Erythroblast (primary cell): ENCODE measurements around the gene RAB30.

ENCODE experiments used
- DNase-seq, 2 experiments: peaks; one replicate each; lab custom pipeline; 2025; lab: John Stamatoyannopoulos, UW
- GATA1 ChIP-seq: IDR thresholded peaks from 2 replicates; pipeline ENCODE4 v1.6.1; 2011; ENCODE audit warnings: low read depth, mild to moderate bottlenecking, control low read depth, low read length, moderate library complexity
- POLR2A ChIP-seq: IDR thresholded peaks from 2 replicates; pipeline ENCODE4 v1.6.1; 2011; ENCODE audit warnings: mild to moderate bottlenecking, low read length

RAB30 gene

DNA sequence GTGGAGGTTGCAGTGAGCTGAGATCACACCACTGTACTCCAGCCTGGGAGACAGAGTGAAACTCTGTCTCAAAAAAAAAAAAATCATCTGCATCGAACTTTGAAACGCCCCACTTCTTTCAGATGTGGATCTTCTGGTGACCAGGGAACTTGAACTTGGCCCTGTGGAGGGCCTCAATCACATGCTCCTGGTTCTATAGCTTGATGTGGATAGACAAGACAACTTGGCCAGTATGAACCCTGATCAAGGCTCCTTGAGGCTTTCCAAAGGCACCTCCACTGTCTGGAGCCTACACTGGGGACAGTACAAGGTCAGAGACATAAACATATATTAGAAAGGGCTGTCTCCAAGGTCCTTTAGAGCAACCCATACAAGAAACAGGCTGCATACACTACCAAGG lies 30.6 kb downstream of the RAB30 start:
- DNase-seq, result no peak
- no peak for TF ChIP-seq GATA1

DNA sequence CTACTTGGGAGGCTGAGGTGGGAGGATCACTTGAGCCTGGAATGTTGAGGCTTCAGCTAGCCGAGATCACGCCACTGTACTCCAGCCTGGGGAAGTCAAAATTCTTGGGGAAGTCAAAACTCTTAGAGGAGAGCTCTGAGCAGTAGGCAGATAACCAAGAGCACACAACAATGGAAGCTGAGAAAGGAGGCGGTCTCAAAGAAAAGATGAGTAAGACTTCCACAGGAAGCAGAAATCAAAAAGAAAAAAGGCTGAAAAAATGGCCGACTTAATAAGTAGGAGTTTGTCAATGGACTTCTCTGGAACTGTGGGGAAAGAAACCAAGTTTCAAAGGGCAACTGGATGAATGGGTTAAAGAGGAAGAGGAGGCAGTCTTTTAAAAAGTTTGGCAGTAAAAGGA lies 32.1 kb downstream of the RAB30 start:
- TF ChIP-seq POLR2A (no peak), GATA1 (no peak)
- no peak for DNase-seq

GRCh38 chr11:83037877-83038276 lies 33.8 kb downstream of the RAB30 start:
- TF ChIP-seq GATA1 (no peak), POLR2A (no peak)
- DNase-seq, result no peak

DNA sequence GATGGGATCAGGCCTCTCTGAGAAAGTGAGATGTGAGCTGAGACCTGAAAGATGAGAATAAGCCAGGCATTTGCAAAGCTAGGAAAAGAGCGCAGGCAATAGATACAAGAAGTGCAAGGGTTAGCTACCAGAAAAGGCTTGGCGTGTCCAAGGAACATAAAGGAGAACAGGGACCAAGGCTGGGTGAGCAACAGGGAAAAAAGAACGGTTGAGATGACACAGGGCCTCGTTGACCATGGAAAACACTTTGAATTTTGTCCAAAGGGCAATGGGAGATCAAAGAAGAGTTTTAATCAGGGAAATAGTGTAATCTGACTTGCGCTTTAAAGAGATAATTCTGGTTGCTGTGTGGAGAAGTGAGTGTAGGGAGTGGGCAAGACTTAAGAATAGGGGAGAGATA lies 35.0 kb downstream of the RAB30 start:
- TF ChIP-seq POLR2A, result no peak
- no peak for DNase-seq

GRCh38 chr11:83035070-83035854 lies 36.4 kb downstream of the RAB30 start:
- DNase-seq, result no peak

GRCh38 chr11:83034673-83035014 lies 37.1 kb downstream of the RAB30 start:
- no peak for DNase-seq

More at GRCh38 chr11:83035070-83035854, 36.4 kb downstream of the RAB30 start:
- TF ChIP-seq GATA1, result no peak
- no peak for TF ChIP-seq POLR2A

DNA sequence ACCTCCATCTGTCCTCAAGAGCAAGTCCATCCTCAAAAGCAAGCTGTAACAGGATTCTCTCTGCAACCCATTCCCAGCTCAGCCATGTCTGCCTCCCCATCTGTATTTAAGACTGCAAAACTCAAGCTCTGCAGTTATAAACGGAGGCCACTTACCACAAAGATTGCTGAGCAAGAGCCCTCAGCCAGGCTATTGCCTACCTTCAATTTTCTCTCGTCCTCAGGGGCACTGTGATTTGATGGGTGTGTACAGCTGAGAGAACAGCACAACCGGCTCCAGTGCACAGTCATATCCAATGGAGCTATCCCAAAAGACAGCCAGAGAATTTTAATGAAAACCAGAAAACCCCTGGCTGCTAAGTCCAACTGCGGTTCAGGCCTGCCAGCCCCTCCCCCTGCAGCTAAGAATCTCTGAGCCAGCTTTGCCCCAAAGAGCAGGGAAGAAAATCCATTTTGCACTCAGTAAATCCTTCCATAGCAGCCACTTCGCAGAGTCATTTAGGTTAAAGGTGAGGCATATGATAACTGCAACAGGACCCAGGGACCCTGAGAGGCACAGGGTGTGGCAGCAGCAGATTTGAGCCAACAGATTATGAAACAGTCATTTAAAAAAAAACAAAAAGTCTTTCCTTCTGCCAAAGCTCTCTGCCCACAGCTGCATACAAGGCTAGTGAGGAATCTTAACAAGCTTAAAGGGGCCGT lies 37.6 kb downstream of the RAB30 start:
- DNase-seq, result peak; percentile 20 to 54
- TF ChIP-seq POLR2A, result no peak
- TF ChIP-seq GATA1, result no peak

More at GRCh38 chr11:83034673-83035014, 37.1 kb downstream of the RAB30 start:
- TF ChIP-seq GATA1 (no peak), POLR2A (no peak)

DNA sequence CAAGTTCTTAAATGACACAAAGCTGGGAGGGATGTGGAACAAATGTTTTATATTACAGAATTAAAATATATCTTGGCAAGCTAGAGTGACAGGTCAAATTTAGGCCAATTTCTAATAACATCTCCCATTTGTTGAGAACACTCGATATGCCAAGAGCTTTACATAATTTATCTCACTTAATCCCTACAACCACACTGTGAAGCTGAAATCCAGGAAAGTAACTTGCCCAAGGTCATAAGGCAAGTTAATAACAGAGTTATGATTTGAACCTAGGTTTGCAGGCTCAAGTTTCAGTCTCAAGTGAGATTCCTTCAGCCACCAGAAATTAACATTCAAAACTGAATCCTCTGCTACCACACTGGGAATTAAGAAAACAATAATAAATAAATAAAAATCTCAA lies 38.3 kb downstream of the RAB30 start:
- no peak for TF ChIP-seq POLR2A
- TF ChIP-seq GATA1, result no peak
- DNase-seq, result no peak

DNA sequence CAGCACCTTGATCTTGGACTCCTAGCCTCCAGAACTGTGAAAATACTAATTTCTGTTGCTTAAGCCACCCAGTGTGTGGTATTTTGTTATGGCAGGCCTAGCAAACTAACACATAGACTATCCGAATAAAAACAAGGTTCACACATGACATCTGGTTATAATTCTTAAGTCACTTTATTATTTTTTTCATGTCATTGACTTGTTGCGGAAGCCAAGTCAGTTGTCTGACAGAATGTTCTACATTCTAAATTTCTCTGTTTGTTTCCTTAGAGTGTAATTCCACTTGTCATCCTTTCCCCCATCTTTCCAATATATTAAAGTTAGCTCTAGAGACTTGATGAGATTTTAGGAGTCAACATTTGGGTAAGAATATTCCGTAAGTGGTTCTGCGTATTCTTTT lies 40.6 kb downstream of the RAB30 start:
- TF ChIP-seq POLR2A (no peak), GATA1 (no peak)
- DNase-seq, result no peak

DNA sequence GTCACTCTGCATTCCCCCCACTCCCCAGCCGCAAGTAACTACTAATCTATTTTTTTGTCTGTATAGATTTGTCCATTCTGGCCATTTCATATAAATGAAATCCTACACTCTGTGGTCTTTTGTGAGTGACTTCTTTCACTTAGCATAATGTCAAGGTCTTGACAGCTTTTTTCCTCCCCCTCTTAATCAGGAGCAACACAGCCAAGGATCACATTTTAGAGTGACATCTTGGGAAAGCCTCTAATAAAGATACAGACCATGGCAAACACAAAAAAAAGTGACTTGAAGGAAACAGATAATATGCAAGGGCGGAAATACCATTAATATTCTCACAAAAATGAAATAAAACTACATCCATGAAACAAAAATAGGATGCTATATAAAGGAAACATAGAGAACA lies 43.9 kb downstream of the RAB30 start:
- TF ChIP-seq GATA1, result no peak
- TF ChIP-seq POLR2A, result no peak
- DNase-seq, result no peak

- no peak for TF ChIP-seq GATA1
- TF ChIP-seq POLR2A, result no peak
Observed at GRCh38 chr11:83027289-83027688, 44.4 kb downstream of the RAB30 start.

DNA sequence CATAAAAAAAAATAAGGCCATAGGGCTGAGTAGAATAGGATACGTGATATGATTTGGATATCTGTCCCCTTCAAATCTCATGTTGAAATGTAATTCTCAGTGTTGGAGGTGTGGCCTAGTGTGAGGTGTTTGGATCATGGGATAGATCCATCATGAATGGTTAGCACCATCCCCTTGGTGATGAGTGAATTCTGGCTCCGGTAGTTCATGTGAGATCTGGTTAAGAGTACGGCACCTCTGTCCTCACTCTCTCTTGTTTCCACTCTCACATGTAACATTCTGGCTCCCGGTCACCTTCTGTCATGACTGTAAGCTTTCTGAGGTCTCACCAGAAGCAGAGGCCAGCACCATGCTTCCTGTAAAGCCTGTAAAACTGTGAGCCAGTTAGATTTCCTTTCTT lies 45.5 kb downstream of the RAB30 start:
- TF ChIP-seq GATA1, result no peak
- DNase-seq, result no peak

More at GRCh38 chr11:83027289-83027688, 44.4 kb downstream of the RAB30 start:
- no peak for DNase-seq

- no peak for DNase-seq
- TF ChIP-seq POLR2A, result no peak
- TF ChIP-seq GATA1, result no peak
Observed at GRCh38 chr11:83025267-83025704, 46.4 kb downstream of the RAB30 start.

- no peak for TF ChIP-seq GATA1
- no peak for DNase-seq
Observed at GRCh38 chr11:83024270-83024854, 47.3 kb downstream of the RAB30 start.
